ENCODE results near the gene LGALS3BP.

- TF ChIP-seq RAD21 (IDR thresholded peaks at IDR 0.05 in 1 of 2, conservative IDR thresholded peaks at IDR 0.05 in 1 of 2; ENCODE audit: low read depth in 2 of 2, low read length in 2 of 2): no peak
- TF ChIP-seq CTCF (IDR thresholded peaks at IDR 0.05; ENCODE audit: control extremely low read depth in 1 of 3, insufficient read depth in 1 of 3, low read depth in 1 of 3, low read length in 3 of 3): no peak
- no peak for TF ChIP-seq GTF2F1 (IDR thresholded peaks at IDR 0.05; ENCODE audit: borderline replicate concordance, low read depth, low read length)
- no peak for TF ChIP-seq EP300 (IDR thresholded peaks at IDR 0.05; ENCODE audit: borderline replicate concordance in 1 of 2, low read depth in 2 of 2, low read length in 2 of 2)
- TF ChIP-seq POLR2A (IDR thresholded peaks at IDR 0.05; ENCODE audit: control extremely low read depth in 1 of 2, low read depth in 2 of 2, low read length in 2 of 2): no peak
Measured at GRCh38 chr17:78991906-78992532, 12.3 kb upstream of the LGALS3BP start.

Measured in H1 (cell line).